Neutrophil (primary cell): ENCODE data around the gene MEI4.

Experiments used
- H3K27ac ChIP-seq: fragments of 200-600 bp; sonication (generic); 2 replicates; pipeline ENCODE4 v1.5.1; 2016; ENCODE audit warnings: mild to moderate bottlenecking, moderate library complexity
- H3K27me3 ChIP-seq: fragments of 200-600 bp; sonication (generic); 2 replicates; pipeline ENCODE4 v1.6.0; 2016; ENCODE audit warnings: mild to moderate bottlenecking
- H3K36me3 ChIP-seq: fragments of 200-600 bp; sonication (generic); 2 replicates; pipeline ENCODE4 v1.5.1; 2017
- H3K4me1 ChIP-seq, 2 experiments: fragments of 200-600 bp in 1 of 2; sonication (generic) in 1 of 2; 1 replicate in 1 of 2; 2 replicates in 1 of 2; pipeline versions ENCODE4 v1.5.1 to v1.6.1; 2013 to 2016; ENCODE audit warnings: low read depth in 1 of 2, low read length in 1 of 2, mild to moderate bottlenecking in 1 of 2, moderate library complexity in 1 of 2; ENCODE audit not compliant: control insufficient read depth in 1 of 2, insufficient read depth in 1 of 2
- H3K4me3 ChIP-seq, 2 experiments: fragments of 200-600 bp in 1 of 2; sonication (generic) in 1 of 2; 1 replicate in 1 of 2; 2 replicates in 1 of 2; pipeline ENCODE4 v1.5.1; 2013 to 2016; ENCODE audit warnings: low read depth in 1 of 2, low read length in 1 of 2, mild to moderate bottlenecking in 1 of 2, moderate library complexity in 1 of 2
- H3K9me3 ChIP-seq: fragments of 200-600 bp; sonication (generic); 2 replicates; pipeline ENCODE4 v1.5.1; 2016
- TF ChIP-seq, protein P1 (sequence below): fragments of 200-600 bp; sonication (generic); IDR thresholded peaks from 2 replicates; pipeline ENCODE4 v1.5.1; 2016; ENCODE audit warnings: antibody characterized with exemption

The MEI4 gene

GRCh38 chr6:77834591-77834996 lies 181.8 kb downstream of the MEI4 start:
- Histone ChIP-seq H3K4me3 (no peak overlapping the region), H3K4me1 (no peaks in the 10 kb centered on the region), H3K27me3 (no peaks in the 10 kb centered on the region), H3K27ac (no peak overlapping the region), H3K36me3 (no peaks in the 10 kb centered on the region), H3K9me3 (no peaks in the 10 kb centered on the region)
- TF ChIP-seq, protein P1, sequence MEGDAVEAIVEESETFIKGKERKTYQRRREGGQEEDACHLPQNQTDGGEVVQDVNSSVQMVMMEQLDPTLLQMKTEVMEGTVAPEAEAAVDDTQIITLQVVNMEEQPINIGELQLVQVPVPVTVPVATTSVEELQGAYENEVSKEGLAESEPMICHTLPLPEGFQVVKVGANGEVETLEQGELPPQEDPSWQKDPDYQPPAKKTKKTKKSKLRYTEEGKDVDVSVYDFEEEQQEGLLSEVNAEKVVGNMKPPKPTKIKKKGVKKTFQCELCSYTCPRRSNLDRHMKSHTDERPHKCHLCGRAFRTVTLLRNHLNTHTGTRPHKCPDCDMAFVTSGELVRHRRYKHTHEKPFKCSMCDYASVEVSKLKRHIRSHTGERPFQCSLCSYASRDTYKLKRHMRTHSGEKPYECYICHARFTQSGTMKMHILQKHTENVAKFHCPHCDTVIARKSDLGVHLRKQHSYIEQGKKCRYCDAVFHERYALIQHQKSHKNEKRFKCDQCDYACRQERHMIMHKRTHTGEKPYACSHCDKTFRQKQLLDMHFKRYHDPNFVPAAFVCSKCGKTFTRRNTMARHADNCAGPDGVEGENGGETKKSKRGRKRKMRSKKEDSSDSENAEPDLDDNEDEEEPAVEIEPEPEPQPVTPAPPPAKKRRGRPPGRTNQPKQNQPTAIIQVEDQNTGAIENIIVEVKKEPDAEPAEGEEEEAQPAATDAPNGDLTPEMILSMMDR, result no peak

DNA sequence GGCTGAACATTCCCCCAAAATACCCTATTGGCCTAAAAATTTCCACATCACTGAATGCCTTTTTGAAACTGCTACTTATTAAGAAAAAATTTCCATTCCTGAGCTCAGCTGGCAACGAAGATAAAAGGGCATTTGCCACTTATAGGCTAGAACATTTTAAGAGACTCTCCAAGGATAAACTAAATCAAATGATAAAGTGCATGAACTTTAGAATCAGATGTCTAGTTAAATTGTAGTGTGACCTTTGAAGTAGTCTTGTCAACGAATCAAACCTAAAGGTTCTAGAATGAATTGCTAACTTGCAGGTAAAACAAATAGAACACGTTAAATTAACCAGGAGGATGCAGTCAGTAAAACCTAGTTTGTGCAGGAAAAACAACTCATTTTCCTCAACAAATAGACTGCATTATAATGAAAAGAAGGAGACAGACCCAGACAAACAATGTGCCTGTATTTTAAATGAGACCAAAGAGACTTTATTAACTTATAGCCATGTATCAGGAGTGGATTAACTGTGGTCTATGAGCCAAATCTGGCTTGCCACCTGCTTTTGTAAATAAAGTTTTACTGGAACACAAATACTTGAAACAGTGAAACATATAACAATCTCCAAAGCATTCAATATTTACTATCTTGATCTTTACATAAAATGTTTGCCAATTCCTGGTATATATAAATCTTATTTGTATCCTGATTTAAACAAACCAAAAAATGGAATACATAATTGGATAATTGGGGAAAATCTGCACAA lies 184.4 kb downstream of the MEI4 start:
- Histone ChIP-seq H3K4me3 (no peak overlapping the region), H3K9me3 (no peaks in the 10 kb centered on the region), H3K27ac (no peak overlapping the region), H3K27me3 (no peaks in the 10 kb centered on the region), H3K4me1 (no peaks in the 10 kb centered on the region), H3K36me3 (no peaks in the 10 kb centered on the region)
- TF ChIP-seq, protein P1, result no peak

DNA sequence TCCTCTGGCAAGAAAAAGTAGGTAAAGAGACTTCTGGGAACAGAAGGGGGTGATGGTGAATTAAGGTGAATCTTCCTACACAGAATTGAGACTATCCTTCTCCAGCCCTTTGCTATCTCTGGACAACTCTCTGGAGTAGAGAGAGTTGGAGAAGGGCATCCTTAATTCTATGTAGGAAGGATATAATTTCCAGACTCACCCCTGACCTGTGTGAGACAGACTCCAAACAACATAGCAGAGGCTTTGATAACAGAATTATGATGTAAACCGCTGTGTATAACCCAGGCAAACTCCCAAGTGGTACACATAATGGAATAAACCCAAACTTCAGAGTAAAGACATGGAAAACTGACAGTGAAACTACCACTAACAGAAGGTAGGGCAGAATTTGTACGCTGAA lies 186.5 kb downstream of the MEI4 start:
- no peaks in the 10 kb centered on the region for H3K36me3 ChIP-seq
- TF ChIP-seq, protein P1, result no peak
- H3K4me3 ChIP-seq, result no peak overlapping the region
- H3K27ac ChIP-seq, result no peak overlapping the region
- H3K9me3 ChIP-seq, result no peaks in the 10 kb centered on the region
- H3K4me1 ChIP-seq, result no peaks in the 10 kb centered on the region
- no peaks in the 10 kb centered on the region for H3K27me3 ChIP-seq

DNA sequence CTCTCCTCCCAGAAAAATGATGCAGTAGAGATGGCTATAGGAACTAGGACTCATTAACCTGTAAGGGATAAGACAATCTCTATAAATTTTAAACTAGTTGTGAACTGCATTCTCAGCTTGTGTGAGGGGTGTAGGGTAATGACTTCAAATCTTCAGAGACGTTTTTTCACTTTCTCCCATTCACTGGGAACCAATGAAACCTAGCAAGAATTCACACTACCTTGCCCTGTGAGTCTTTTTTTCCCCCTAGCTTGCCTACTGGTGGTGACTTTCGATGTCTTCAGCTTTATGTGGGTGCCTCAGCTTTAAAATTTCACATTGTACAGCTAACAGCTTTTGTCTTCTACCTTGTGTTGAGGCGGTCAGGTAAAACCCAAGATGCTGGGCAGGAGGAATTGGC lies 192.0 kb downstream of the MEI4 start:
- no peaks in the 10 kb centered on the region for H3K4me1 ChIP-seq
- H3K27me3 ChIP-seq, result no peaks in the 10 kb centered on the region
- H3K9me3 ChIP-seq, result no peaks in the 10 kb centered on the region
- TF ChIP-seq, protein P1, result no peak
- no peak overlapping the region for H3K4me3 ChIP-seq
- H3K27ac ChIP-seq, result no peak overlapping the region
- H3K36me3 ChIP-seq, result no peaks in the 10 kb centered on the region

DNA sequence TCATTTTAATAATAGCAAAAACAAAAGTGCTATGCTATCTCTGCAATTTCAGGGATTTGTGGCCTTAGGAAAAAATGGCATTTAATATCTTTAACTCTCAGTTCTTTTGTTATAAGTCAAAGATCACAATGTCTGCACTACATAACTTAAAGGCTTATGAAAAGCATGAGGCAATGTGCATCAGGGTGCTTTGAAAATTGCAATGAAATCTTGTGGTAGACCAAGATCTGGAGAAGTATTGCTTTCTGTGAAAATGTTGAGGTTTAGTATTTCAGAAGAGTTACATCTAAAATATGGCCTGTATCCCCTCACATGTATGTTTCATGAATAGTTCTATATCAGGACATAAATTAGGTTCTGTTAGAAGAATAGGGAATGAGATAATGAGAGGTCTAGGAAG lies 200.6 kb downstream of the MEI4 start:
- Histone ChIP-seq H3K9me3 (no peaks in the 10 kb centered on the region), H3K4me3 (no peak overlapping the region), H3K36me3 (no peaks in the 10 kb centered on the region), H3K27ac (no peak overlapping the region), H3K27me3 (no peaks in the 10 kb centered on the region), H3K4me1 (no peaks in the 10 kb centered on the region)
- TF ChIP-seq, protein P1, result no peak
